ENCODE results near the gene RNF32.
A peak's percentile ranks its signal among the peaks of the same experiment; 100 is the strongest.
"Not testable (repeated sequence)": the region's sequence is repeated elsewhere in the genome, so short reads cannot be mapped to it uniquely, and the experiment has no call there.

RNF32 gene

DNA sequence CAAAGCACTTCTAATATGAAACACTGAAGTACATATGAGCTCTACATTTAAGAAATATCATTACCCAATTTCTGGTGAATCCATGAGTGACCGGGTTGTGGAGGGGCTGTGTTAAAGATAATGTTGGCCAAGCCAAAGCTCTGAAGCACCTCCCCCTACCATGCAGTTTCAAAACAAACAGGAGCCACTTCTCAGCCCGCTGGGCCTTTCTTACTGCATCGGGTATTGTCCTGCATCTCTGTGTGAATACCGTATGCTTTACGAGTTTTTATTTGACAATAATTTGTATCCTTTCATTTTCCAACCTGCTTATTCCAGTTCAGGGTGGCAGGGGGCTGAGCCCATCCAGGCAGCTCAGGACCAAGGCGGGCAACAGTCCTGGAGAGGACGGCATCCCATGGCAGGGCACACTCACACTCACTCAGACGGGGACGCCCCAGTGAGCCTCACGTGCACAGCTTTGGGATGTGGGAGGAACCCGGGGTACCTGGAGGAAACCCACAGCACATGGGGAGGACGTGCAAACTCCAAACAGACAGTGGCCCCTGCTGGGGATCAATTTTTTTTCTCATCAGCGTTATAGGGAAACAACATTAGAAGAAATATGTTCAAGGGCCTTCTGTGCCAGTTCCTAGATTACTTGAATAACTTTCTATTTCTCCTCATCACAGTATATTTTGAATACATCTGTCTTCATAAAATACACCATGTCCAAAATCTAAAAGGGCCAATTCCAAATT is 1.9 kb downstream of the RNF32 start:
- no peak for DNase-seq

DNA sequence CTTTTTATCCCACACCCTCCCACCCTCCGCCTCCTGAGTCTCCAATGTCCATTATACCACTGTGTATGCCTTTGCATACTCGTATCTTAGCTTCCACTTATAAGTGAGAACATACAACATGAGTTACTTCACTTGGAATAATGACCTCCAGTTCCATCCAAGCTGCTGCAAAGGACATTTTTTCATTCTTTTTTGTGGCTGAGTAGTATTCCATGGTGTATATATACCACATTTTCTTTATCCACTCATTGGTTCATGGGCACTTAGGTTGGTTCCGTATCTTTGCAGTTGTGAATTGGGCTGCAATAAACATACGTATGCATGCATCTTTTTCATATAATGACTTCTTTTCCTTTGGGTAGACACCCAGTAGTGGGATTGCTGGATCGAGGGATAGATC is 6.8 kb downstream of the RNF32 start:
- DNase-seq, result not testable (repeated sequence)

DNA sequence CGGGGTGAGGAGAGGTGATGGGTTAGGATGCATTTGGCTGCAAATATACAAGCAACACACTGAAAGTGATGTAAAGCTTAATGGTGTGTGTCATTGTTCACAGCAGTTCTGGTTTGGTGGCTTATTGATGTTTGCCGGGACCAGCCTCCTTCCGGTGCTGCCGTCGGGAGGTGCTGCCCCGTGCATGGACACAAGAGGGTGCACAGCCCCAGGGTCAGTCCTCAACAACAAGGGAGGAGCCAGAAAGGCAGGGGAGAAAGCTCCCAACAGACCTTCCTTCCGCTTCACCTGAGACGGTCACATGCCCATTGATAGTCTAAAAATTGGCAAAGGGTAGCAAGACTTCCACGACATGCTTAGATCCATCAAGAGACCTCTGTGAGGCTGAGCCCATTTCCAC is 9.5 kb downstream of the RNF32 start:
- DNase-seq, result no peak

DNA sequence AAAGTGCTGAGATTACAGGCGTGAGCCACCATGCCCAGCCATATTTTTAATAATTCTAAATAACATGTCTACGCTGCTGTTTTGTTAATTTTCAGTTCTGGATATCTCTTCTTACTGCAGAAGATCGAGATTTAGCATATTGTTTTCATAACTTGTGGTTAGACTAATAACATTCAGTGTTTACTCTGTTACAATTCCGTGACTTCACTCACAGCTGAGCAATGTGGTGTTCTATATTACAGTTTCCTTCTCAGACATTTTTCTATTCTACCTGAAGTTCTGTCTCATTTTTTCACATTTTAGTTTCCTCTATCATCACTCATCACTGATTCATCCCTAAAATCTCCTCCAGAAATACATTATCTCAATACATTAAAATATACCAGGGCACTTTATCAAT is 10.9 kb downstream of the RNF32 start:
- no peak for DNase-seq

DNA sequence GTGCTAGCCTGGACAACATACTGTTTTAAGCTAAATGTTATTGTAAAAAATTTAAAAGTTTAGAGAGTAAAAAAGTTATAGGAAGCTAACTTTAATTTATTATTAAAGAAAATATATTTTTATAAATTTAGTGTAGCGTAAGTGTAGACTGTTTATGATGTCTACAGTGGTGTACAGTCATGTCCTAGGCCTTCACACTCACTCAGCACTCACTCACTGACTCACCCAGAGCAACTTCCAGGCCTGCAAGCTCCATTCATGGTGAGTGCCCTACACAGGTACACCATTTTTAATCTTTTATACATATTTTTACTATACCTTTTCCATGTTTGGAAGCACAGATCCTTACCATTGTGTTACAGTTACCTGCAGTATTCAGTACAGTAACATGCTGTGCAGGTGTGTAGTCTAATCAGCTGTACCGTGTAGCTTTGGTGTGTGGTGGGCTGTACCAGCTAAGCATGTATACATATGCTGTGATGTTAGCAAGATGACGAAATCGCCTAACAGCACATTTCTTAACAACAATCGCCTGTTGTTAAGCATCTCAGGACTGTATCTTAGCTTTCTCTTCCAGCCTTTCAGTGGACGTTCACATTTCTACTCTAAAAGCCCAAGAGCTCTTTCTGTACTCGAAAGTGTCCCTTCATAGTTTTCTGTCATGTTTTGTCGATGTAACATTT is 12.5 kb downstream of the RNF32 start:
- DNase-seq, result no peak

DNA sequence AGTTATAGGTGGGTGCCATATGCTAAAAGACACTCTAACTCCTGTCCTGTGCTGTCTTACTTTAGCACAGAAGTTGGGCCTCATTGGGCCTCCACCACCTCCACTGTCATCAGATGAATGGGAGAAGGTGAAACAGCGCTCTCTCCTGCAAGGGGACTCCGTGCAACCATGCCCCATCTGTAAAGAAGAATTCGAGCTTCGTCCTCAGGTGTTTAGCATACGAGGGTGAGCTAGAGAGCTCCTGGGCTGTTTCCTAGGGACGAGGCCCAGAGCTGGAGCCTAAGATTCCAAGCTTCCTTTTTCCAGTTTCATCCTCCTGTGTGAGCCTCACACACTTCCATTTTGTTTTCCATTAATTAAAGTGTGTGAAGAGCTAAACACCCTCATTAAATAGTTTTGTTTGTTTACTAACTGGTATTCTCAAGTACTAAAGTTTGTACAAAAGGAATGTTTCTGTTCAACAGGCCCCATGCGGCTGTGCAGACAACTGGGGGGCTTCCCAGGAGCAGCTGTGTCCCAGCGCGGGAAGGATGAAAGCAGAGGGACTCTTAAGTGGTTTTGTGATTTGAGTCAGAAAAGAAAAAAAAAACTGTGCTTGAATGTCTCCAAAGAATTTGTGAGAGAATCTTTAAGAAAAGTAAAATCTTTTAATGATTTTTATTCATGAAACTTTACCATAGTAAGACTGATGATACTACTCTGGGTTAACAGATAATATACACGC is 14.1 kb downstream of the RNF32 start:
- no peak for DNase-seq

DNA sequence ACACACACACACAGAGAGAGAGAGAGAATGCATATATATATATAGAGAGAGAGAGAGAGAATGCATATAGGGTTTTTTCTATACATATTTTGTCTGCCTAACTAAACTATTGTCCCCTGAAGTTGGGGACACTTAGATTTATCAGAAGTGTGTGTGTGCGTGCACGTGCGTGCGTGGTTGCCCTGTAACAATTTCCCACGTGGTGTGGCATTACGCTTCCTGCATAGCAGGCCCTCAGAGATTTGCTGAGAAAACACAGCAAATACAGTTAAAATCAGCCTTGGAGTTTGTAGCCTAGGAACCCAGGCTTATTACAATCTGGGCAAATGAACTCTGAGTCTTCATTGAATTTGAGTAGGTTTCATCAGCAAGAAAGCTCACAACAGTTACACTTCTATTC is 14.7 kb downstream of the RNF32 start:
- DNase-seq, result no peak

DNA sequence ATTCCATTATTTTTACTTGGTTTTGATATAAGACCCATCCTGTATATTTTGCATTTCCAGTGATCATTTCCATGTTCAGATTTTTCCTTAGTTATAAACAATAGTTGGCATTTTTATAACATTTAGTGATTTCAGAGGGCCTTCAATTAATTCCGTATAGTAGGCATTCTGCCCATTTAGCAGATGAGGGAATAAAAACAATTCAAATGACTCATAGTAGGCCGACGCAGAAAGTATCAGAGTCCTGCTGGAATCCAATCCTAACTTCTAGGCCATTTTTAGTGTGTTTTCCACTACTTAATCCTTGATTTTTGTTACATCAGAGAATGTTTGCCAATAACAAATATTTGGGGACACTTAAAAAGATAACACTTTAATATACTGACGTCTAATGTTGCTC is 15.4 kb downstream of the RNF32 start:
- DNase-seq, result no peak

DNA sequence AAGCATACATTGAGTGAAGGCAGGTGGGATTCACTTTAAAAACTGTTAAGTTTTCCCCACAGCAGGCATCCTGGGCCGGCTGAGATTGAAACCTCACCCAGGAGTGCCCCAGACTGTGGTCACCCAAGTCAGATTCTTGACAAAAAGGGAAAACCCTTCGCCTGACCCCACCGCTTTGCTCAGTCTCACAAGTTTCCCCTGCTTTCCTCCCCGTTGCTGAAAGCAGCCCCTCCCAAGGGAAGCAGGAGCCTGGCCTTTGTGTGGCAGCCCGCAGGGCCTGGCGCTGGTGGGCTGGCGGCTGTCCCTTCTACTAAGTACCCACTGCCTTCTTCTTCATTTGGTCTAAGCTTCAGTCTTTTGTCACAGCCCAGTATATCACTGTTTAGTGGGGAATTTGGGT is 16.0 kb downstream of the RNF32 start:
- peak; percentile 23 for DNase-seq

DNA sequence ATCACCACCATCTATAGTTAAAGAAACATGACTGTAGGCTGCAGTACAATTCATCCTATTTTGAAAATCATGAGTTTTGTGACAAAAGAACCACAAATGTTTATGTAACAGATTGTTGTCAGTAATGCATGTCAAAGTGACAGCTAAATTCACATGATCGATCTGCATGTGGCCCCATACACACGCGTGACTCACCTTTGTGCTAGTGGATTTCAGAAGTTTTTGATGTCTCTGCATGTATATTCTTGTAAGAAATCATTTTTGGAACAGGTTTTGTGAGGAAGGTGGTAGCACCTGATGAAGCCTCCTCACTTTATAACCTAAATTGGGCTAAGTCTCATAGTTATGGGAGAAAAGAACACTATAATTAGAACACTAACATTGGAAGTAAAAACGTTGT is 17.1 kb downstream of the RNF32 start:
- no peak for DNase-seq

DNA sequence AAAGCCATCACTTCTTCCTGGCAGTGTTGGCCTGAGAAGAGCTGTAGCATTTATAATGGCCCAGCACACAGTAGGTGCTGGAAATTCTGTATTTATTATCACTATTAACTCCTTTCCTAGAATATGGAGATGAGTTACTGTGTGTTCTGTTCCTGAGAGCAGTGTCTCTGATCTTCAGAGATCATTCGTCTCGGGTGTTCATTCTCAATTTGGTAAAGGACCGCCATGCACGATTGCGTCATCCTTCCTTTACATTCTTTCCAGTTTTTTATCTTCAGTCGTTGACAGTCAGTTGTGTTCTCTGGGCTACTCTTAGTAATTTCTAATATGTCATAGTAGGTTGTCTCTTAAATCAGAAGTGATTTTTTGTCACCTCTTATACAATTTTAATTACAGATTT is 18.6 kb downstream of the RNF32 start:
- DNase-seq, result no peak

DNA sequence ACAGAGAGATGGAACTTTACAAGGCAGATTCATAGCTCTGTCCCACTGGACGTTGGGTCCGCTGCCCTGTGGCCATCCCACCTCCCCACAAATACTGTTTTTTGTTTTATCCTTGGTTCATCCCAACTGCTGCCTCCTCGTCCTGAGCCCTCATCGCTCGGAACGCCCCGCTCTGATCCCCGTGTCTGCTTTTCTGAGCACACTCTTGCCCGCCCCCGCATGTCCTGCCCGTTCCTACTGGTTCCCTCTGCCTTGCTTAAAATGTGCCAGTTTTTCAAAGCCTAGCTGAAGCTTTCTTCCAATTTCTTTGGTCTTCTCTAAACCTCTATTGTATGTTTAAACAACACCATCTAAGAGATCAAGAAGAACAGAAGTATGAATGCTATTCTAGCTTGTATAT is 19.4 kb downstream of the RNF32 start:
- DNase-seq, result no peak

DNA sequence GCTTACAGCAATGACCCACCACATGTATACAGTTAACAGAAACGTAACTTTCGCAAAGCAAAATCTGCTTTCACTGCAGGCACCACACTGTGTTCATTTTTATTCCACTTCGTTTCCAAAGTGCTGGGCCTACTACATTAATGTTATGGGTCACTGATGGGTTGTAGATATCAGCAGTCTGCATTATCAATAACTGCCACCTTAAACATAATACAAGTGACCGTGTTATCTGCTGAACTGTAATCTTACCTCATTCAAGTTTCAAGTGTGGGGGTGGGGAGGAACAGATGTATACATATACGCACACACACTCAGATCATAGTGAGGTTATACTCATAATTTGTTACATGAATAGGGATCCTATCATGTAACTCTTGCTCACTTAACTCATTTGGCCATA is 21.1 kb downstream of the RNF32 start:
- no peak for DNase-seq

DNA sequence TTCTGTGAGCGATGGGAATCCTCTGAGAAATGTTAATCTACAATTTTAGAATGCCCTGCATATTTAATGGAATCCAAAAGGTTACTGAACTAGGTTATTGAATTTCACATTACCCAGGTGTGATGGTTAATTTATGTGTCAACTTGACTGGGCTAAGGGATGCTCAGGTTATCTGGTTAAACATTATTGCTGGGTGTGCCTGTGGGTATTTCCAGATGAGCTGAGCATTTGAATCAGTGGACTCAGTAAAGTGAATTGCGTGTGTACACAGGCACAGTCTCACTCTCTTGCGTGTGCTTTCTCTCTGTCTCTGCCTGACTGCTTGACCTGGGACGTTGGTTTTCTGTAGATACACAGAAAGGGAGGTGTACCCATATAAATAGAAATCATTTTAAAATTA is 21.7 kb downstream of the RNF32 start:
- no peak for DNase-seq

DNA sequence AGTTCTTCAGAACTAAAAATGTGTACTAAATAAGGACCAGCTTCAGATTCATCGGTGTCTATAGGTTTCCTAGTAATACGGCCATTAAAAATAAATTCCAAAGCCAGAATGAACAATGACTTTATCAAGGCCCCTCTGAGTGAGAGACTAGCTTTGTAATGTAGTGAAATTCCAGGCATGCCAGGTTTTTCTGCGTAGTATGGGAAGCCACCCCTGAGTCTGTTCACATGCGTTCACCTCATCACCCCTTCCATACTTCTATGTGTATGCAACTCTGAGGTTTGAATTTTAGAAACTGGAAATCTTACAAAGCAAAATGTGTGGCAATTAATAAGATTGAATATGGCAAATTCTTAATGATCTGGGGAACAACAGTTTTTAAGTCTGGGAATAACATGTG is 24.5 kb downstream of the RNF32 start:
- DNase-seq, result no peak

DNA sequence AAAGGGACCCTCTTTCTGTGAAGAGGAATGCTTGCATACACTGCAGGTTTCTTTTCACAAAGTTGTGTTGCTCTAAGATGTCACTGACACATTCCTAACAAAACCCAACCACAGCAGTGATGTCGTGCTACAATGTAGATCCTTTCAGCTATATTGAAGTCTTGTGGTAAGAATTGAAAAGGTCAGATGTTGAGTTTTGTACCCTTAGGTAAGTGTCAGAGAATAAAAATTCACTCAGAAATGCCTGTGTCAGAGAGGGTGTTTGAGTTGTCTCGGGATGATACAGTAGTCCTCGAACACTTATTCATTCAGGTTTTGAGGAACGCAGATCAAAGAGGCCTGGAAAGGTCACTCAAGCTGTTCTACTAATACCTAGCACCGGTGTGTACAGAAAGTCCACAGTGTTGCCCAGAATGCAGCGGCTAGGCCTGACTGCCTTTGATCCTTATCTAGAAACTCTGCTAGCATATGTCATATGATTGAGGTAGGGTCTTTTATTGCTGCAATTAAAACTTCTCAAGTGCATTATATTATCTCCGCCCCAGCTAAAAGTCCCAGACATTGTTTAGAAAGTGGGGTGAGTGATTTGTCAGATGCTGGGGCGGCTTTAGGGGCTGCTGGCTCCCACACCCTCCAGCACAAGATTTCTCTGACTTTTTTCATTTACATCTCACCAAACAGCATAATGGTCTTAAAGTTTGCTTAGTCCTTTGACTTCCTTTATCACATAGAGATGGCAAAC is 26.0 kb downstream of the RNF32 start:
- DNase-seq, result no peak

DNA sequence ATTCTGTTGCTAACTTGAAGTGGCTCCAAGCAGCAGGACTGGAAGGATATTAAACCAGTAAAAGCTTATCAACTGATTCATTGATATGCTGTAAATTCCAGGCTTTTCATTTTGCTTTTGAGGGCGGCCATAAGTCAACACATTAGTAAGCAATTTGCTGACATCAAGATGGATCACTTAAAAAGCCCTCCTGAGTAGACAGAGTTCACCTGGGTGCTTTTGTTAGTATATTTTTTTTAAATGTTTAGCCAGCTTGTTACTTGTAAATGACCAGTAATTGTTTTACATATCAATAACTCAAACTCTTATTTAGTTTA is 26.5 kb downstream of the RNF32 start:
- no peak for DNase-seq

DNA sequence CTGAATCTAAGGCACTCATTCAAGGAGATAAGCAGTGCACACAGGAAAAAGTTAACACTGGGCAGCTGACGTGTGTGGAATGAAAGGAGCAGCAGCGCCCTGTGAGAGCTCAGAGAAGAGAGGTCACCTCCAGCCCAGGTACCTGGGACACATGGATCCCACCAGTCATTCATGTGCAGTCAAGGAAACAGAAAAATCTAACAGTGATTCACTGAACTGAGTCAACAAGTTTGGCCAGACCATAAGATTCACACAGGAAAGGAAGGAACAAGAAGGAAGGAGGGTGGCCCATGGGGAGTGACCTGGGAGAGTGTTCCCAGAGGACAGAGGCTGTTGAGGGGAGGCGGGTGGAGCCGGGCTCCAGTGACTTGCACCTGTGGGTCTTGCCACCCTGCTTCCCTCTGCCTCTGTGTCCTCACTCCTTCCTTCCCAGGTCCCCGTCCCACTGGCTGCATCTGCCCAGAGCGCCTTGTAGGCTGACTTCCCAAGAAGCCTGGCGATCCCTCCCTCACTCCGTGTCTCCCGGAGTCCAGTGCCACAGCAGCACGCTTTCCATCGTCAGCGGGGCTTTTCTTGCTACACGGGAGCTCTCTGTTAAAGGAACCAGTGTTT is 27.7 kb downstream of the RNF32 start:
- no peak for DNase-seq

DNA sequence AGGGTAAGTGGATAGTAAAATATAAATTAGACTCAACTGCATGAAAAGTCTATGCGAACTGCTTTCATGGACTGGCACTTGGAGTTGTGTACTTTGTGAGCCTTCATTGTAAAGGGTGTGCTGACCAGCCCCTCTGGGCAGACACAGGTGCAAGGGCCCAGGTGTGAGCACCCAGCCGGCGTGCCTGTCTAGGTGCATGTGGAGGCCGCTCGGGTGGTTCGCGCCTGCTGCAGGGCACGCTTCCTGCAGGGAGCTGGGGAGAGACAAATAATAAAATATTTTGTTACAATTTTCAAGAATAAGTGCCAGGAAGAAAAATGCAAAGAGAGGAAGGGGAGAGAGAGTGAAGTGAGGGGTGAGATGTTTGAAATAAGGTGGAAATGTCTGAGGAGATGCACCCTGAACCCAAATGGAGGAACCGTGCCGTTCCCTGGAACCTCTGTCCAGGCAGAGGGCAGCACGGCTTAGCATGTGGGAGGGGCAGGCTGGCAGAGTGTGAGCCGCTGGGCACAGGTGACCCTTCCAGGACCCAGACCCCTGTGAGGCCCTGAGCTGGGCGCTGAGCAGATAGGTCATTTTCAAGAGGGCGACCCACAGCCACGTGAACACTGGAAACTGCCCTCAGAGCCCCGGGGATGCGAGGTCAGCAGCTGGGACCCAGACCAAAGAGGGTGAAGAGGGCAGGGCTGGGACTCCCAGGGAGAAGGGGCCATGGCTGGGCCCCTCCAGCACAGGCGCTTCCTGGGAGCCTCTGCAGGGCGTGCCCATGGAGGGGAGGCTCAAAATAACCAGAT is 28.7 kb downstream of the RNF32 start:
- DNase-seq, result no peak

DNA sequence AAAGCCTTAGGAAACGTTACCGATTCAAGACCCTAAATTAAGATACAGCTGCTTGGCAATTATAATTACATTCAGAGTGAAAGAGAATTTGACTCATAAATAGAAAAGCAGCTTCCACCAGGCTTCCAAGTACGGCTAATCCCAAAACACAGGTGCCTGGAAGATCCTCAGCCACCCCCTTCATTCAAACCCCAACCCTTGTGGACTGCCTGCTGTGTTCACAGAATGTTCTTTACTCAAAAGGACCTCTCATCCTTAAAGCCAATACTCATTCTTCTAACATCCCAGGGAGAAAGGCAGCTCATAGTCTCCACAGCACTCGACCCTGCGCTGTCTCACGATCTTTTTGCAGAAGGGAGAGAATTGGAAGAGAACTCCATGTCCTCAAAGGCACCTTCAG is 32.9 kb downstream of the RNF32 start:
- no peak for DNase-seq

DNA sequence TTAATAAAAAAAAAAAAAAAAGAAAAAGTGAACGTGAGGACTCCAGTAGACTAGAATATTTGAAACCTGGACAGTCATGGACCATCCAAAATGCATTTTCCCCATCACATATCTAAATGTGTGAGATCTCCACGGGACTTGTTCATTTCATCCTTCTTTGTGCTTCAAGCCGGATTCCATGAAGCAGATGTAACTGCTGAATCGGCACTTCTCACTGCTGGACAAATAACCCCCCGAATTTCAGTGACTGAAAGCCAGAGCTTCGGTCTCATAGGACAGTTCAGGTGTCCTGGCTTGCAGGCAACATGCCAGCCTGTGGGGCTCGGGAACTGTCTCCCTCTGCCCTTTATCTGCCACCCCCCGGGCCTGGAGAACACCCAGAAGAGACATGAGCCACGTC is 33.3 kb downstream of the RNF32 start:
- no peak for DNase-seq

DNA sequence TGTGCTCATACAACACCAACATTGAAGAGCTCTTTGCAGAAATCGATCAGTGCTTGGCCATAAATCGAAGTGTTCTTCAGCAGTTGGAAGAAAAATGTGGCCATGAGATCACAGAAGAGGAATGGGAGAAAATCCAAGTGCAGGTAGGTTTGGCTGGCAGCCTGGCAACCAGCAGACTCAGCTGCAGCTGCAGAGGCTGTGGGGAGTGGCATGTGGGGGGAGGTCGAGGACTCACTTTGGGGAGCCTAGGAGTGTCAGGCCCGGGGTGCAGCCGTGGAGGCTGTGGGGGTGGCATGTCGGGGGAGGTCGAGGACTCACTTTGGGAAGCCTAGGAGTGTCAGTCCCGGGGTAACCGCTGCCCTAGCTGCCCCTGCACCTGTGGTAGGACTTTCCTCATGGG is 35.1 kb downstream of the RNF32 start:
- DNase-seq, result no peak

Measured in eye (tissue), 1 donor.